22Rv1 (cell line): ENCODE results near the gene NEUROG1.

ENCODE experiments used
- H3K27ac ChIP-seq: fragments of 450-650 bp; 2 replicates; pipeline ENCODE4 v1.5.1; 2017
- CTCF ChIP-seq: fragments of 450-650 bp; IDR thresholded peaks from 2 replicates; pipeline ENCODE4 v1.5.1; 2017; ENCODE audit warnings: mild to moderate bottlenecking
- ZFX ChIP-seq: fragments of 450-650 bp; IDR thresholded peaks from 2 replicates; pipeline ENCODE4 v1.6.1; 2017; ENCODE audit warnings: antibody characterized with exemption, borderline replicate concordance

NEUROG1 gene

GRCh38 chr5:135535820-135536801 is at the start of gene NEUROG1:
TSS of gene NEUROG1 (minus strand) at chr5:135535964. CDS start at chr5:135535690, 274 bp downstream.
- TF ChIP-seq ZFX (no peak), CTCF (no peak)
- no peak within 1 kb of the TSS for H3K27ac ChIP-seq

- H3K27ac ChIP-seq: no peak overlapping the region
- TF ChIP-seq CTCF (no peak), ZFX (no peak)
These were observed 49.2 kb upstream of the NEUROG1 start for GRCh38 chr5:135584918-135585317.

- TF ChIP-seq CTCF: no peak
- no peak overlapping the region for H3K27ac ChIP-seq
These were observed 48.5 kb upstream of the NEUROG1 start for GRCh38 chr5:135584276-135584675.

GRCh38 chr5:135582099-135582781 is 46.5 kb upstream of the NEUROG1 start:
- H3K27ac ChIP-seq: no peak overlapping the region
- TF ChIP-seq CTCF (no peak), ZFX (no peak)

- no peak for TF ChIP-seq CTCF
- no peak for TF ChIP-seq ZFX
- H3K27ac ChIP-seq: no peak within 1 kb of the TSS
These were observed 43.0 kb upstream of the NEUROG1 start, which contains the start of gene CXCL14 for GRCh38 chr5:135578685-135579341. TSS of gene CXCL14 (minus strand) at chr5:135578991. CDS start at chr5:135578778, 213 bp downstream.

GRCh38 chr5:135578305-135578684 is 42.5 kb upstream of the NEUROG1 start:
- no peak overlapping the region for H3K27ac ChIP-seq
- TF ChIP-seq ZFX (no peak), CTCF (no peak)
